GM12891 (cell line): ENCODE data around the gene NREP.

ENCODE experiments used
- POLR2A ChIP-seq: IDR thresholded peaks from 2 replicates; pipeline ENCODE4 v1.6.1; 2011; ENCODE audit warnings: low read depth, low read length, control low read depth
- POLR2AphosphoS5 ChIP-seq: IDR thresholded peaks from 2 replicates; pipeline ENCODE4 v1.6.1; 2011; ENCODE audit warnings: low read depth, low read length, control low read depth

DNA sequence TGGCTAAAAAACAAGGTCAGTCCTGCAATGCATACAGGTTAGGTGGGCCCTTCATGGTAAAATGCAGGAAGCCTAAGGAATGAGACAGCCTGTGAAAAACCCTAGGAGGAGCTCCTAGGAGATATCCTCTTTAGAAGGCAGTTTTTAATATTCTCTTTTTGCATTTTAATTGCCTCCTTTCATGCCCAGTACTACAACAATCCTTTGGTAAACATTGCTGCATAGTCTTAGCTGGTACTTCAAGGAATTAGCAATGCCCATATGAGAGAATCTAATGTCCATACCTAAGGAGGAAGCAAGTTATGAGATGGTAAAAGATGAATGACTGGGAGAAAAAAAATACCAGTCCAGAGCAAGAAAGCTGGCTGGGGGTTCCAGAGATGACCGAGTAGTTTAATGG is 61.0 kb downstream of the NREP start:
- no peak for TF ChIP-seq POLR2A
- TF ChIP-seq POLR2AphosphoS5 = no peak
